Breast epithelium (tissue), 4 donors: ENCODE data around the gene CCDC82. TPM values are rescaled to one million over a fixed set of nuclear protein-coding genes. Genes with fewer than 3 reads are reported as not detected.

Source experiments
- DNase-seq, 2 donors: peaks; one replicate each; pipeline ENCODE4 v3.0.0-alpha.2; 2019; ENCODE audit warnings: low spot score in 2 of 2
- H3K27ac ChIP-seq, 2 donors: fragments of 200-600 bp; sonication (generic) in 1 of 2; one replicate each; pipeline ENCODE4 v1.5.1; 2016 to 2019; ENCODE audit warnings: mild to moderate bottlenecking in 1 of 2
- H3K27me3 ChIP-seq, 2 donors: fragments of 200-600 bp; sonication (generic) in 1 of 2; one replicate each; pipeline versions ENCODE4 v1.5.1 to v1.6.0; 2017 to 2019; ENCODE audit warnings: control low read depth in 1 of 2, mild to moderate bottlenecking in 1 of 2
- H3K36me3 ChIP-seq: fragments of 200-600 bp; one replicate; pipeline ENCODE4 v1.5.1; 2019
- H3K4me1 ChIP-seq, 2 donors: fragments of 200-600 bp; sonication (generic); one replicate each; pipeline ENCODE4 v1.5.1; 2016 to 2019; ENCODE audit warnings: control low read depth in 1 of 2
- H3K4me3 ChIP-seq, 3 donors: fragments of 200-600 bp; sonication (generic); 1 replicate in 2 of 3; 2 replicates in 1 of 3; pipeline ENCODE4 v1.5.1; 2016 to 2019; ENCODE audit warnings: mild to moderate bottlenecking in 3 of 3, moderate library complexity in 2 of 3
- H3K9me3 ChIP-seq, 2 donors: fragments of 200-600 bp; sonication (generic) in 1 of 2; one replicate each; pipeline ENCODE4 v1.5.1; 2016 to 2019; ENCODE audit warnings: control low read depth in 1 of 2
- CTCF ChIP-seq, 3 donors: fragments of 450-650 bp; IDR thresholded peaks; one replicate each; pipeline ENCODE4 v1.5.1; 2016 to 2017; ENCODE audit warnings: antibody characterized with exemption in 3 of 3, mild to moderate bottlenecking in 3 of 3, moderate library complexity in 3 of 3
- POLR2A ChIP-seq: fragments of 450-650 bp; IDR thresholded peaks from one replicate; pipeline ENCODE4 v1.6.1; 2016; ENCODE audit warnings: antibody characterized with exemption, mild to moderate bottlenecking, moderate library complexity
- POLR2AphosphoS5 ChIP-seq, 3 donors: sonication (generic); formaldehyde crosslinking; IDR thresholded peaks; one replicate each; pipeline ENCODE4 v1.6.1; 2017; ENCODE audit warnings: antibody characterized with exemption in 3 of 3
- intact Hi-C: fragments of 100-400 bp; cut with DNase I; formaldehyde crosslinking; loops from one replicate; pipeline ENCODE4 v1.15.1; 2023; ENCODE audit warnings: low total_unique reads
- total RNA-seq, 3 donors: library from RNA; depleted of rRNA; stranded (reverse); fragments of >200 nt; gene quantifications; one replicate each; pipeline ENCODE4 v1.1.0, GENCODE V29; 2016

The CCDC82 gene
- total RNA-seq, 3 donors from 2014 or later = 27.2 to 30.7 (median 29.5) TPM

DNA sequence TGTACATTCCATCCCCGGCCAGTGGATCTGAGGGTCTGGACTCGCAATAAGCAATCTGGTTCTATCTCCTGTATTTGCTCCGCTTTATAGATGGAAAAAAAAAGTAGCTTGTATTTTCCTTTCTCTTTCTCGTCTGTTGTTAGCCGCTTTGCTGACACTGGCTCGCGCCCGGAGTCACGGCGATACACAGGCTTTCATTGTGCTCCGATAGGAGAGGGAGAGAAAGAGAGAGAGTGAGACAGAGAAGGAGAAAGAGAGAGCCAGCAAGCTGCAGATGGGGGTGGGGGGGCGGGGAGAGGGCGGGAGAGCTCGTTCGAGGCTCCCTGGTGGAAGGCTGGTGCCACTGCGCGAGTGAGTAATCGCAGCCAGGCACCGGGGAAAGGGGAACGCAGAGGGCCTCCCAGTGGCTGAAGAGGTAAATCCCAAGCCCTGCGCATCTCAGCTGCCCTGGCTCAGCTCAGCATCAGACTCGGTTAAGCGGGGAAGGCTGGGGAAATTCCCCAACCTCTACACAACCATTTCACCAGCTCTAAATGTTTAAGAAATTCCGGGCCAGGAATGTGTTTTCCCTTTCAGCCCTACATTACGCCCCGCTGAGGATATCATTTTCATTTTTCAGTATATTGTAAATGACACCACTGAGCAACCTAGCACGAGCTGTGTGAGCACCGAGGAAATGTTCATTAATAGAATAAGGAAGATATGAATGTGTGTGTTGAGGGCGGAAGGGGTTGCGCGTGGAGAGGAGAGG is 46.6 kb downstream of the CCDC82 start, which contains the start of gene MAML2:
Gene MAML2, minus strand, starts transcription at position 235 of the 751 bp plus-strand sequence. CDS start 1,300 bp downstream, outside the sequence.
- no peaks in the 10 kb centered on the region for H3K36me3 ChIP-seq
- no peaks in the 10 kb centered on the region for H3K9me3 ChIP-seq
- H3K27ac ChIP-seq = peak within 1 kb of the TSS; percentile 94 to 96
- peaks cover 0 to 3% of the 10 kb centered on the region in 2 donors for H3K4me1 ChIP-seq
- no peak for TF ChIP-seq POLR2A
- TF ChIP-seq POLR2AphosphoS5 (IDR thresholded peaks at IDR 0.05) = peak; percentile 68 to 89 (median 84)
- TF ChIP-seq CTCF (IDR thresholded peaks at IDR 0.05) = peak; percentile 81 to 96 (median 90)
- H3K4me3 ChIP-seq = peak within 1 kb of the TSS; percentile 62 to 87 (median 72)
- peak; percentile 92 to 93 for DNase-seq
- intact Hi-C loops = no loop called here
- no peaks in the 10 kb centered on the region for H3K27me3 ChIP-seq

GRCh38 chr11:96342014-96342960 is 47.4 kb downstream of the CCDC82 start:
- peak overlapping the region; percentile 62 to 87 (median 72) for H3K4me3 ChIP-seq
- H3K27ac ChIP-seq = peak overlapping the region; percentile 94 to 96
- no peaks in the 10 kb centered on the region for H3K27me3 ChIP-seq
- no peaks in the 10 kb centered on the region for H3K36me3 ChIP-seq
- H3K4me1 ChIP-seq = peaks cover 0 to 3% of the 10 kb centered on the region in 2 donors
- no peaks in the 10 kb centered on the region for H3K9me3 ChIP-seq
- intact Hi-C loops = no loop called here
- TF ChIP-seq CTCF (IDR thresholded peaks at IDR 0.05) (no peak), POLR2A (no peak), POLR2AphosphoS5 (IDR thresholded peaks at IDR 0.05) (no peak)
- no peak for DNase-seq

GRCh38 chr11:96341211-96342013 is 48.3 kb downstream of the CCDC82 start:
- H3K4me3 ChIP-seq = peak overlapping the region; percentile 62 to 87 (median 72)
- TF ChIP-seq POLR2AphosphoS5 (IDR thresholded peaks at IDR 0.05) (peak; percentile 65 to 72 (median 69)), CTCF (IDR thresholded peaks at IDR 0.05) (peak; percentile 57 to 59 (median 58)), POLR2A (no peak)
- H3K9me3 ChIP-seq = no peaks in the 10 kb centered on the region
- peak; percentile 62 to 73 for DNase-seq
- H3K4me1 ChIP-seq = peaks cover 0 to 3% of the 10 kb centered on the region in 2 donors
- intact Hi-C loops = no loop called here
- H3K27me3 ChIP-seq = no peaks in the 10 kb centered on the region
- H3K27ac ChIP-seq = peak overlapping the region; percentile 94 to 96
- H3K36me3 ChIP-seq = no peaks in the 10 kb centered on the region

- H3K9me3 ChIP-seq = no peaks in the 10 kb centered on the region
- TF ChIP-seq POLR2AphosphoS5 (IDR thresholded peaks at IDR 0.05) (no peak), CTCF (IDR thresholded peaks at IDR 0.05) (no peak), POLR2A (no peak)
- peak overlapping the region; percentile 94 to 96 for H3K27ac ChIP-seq
- no peaks in the 10 kb centered on the region for H3K36me3 ChIP-seq
- H3K4me1 ChIP-seq = peaks cover 0 to 3% of the 10 kb centered on the region in 2 donors
- intact Hi-C loops = no loop called here
- H3K4me3 ChIP-seq = peak overlapping the region; percentile 62 to 87 (median 72)
- H3K27me3 ChIP-seq = no peaks in the 10 kb centered on the region
- DNase-seq = no peak
These were observed 49.2 kb downstream of the CCDC82 start for GRCh38 chr11:96340555-96340885.
